Activated CD4-positive, alpha-beta T cell treated with anti-CD3 and anti-CD28 coated beads, Interleukin-2, amount 10 ng/mL, durations not matched to agents 24 days and 14 days (primary cell): ENCODE measurements around the gene NEURL1. TPM values are rescaled to one million over a fixed set of nuclear protein-coding genes. Genes with fewer than 3 reads are reported as not detected.

Source experiments
- DNase-seq: peaks from one replicate; pipeline ENCODE4 v3.0.0; 2022
- H3K27ac Mint-ChIP-seq: one replicate; pipeline ENCODE4 v1.8.0; 2022; ENCODE audit warnings: mild to moderate bottlenecking, mixed read lengths
- H3K27me3 Mint-ChIP-seq: one replicate; pipeline ENCODE4 v1.8.0; 2022; ENCODE audit warnings: mixed read lengths
- H3K36me3 Mint-ChIP-seq: one replicate; pipeline ENCODE4 v1.8.0; 2022; ENCODE audit warnings: low read depth, mild to moderate bottlenecking, mixed read lengths
- H3K4me1 Mint-ChIP-seq: one replicate; pipeline ENCODE4 v1.8.0; 2021; ENCODE audit warnings: mixed read lengths
- H3K4me3 Mint-ChIP-seq: one replicate; pipeline ENCODE4 v1.8.0; 2022; ENCODE audit warnings: mild to moderate bottlenecking, moderate library complexity, mixed read lengths
- H3K9me3 Mint-ChIP-seq: one replicate; pipeline ENCODE4 v1.8.0; 2021; ENCODE audit warnings: mixed read lengths
- intact Hi-C: fragments of 100-400 bp; cut with micrococcal nuclease; formaldehyde crosslinking; loops from one replicate; pipeline ENCODE4 v1.15.1; 2023
- total RNA-seq: library from RNA; stranded (reverse); gene quantifications from 2 replicates; pipeline ENCODE4 v1.2.3, GENCODE V29; 2022

NEURL1 gene
- total RNA-seq, 1 donor from 2014 or later = 2.8 TPM

- Mint-ChIP-seq H3K4me3 (no peak overlapping the region), H3K9me3 (no peaks in the 10 kb centered on the region), H3K27me3 (peaks cover 13% of the 10 kb centered on the region), H3K36me3 (no peaks in the 10 kb centered on the region), H3K4me1 (peaks cover 2% of the 10 kb centered on the region), H3K27ac (no peak overlapping the region)
- DNase-seq = no peak
- intact Hi-C loops = no loop called here
Measured at GRCh38 chr10:103570844-103571655, 77.5 kb downstream of the NEURL1 start.

DNA sequence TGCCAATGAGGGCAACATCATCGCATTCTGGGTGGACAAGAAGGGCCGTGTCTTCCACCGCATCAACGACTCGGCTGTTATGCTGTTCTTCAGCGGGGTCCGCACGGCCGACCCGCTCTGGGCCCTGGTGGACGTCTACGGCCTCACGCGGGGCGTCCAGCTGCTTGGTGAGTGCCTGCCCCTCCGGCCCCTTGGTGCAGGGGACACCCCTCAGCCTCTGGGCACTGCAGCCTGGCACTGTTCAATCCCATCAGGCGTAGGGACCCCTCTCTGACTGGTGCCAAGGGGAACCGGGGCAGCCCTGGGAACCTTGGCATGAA is 78.1 kb downstream of the NEURL1 start:
- peaks cover 8% of the 10 kb centered on the region for H3K27me3 Mint-ChIP-seq
- intact Hi-C loops = no loop called here
- H3K9me3 Mint-ChIP-seq = no peaks in the 10 kb centered on the region
- no peak overlapping the region for H3K4me3 Mint-ChIP-seq
- no peaks in the 10 kb centered on the region for H3K36me3 Mint-ChIP-seq
- no peak overlapping the region for H3K27ac Mint-ChIP-seq
- no peak for DNase-seq
- H3K4me1 Mint-ChIP-seq = peaks cover 2% of the 10 kb centered on the region

DNA sequence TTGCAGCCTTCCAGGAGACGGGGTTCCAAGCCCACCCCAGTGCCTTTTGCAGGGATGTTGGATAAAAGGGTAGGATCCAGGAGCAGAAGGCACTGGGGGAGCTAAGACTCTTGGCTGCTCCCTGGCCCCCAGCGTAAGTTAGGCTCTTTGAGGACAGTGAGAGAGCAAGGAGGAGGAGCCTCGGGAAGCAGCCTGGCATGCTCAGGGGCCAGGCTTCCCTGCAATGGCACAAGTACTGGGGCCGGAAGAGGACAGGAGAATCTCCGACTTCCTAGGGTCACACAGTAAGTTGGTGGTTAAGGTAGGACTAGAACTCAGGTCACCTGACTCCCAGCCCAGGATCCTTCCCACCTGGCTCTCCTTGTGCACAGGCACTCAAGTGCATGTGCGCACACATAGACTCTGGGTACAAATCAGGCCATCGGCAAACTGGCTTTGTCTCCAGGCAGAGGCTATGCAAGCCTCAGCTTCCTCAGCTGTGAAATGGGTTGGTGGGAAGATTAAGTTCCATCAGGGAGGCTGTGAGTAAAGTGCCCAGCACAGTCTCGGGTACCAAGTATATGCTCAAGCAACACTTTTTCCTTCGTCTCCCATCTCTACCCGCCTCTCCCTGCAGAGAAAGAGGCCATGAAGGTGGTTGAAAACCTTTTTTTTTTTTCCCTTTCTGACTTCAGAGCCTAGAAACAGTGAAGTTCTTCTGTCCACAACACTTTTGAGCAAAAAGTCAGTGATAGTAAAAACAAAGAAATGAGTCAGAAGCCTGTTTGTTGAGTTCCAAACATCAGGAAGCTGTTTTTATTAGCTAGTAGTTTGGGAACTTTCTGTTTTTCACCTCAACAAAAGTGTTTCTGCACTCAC is 79.1 kb downstream of the NEURL1 start:
- intact Hi-C loops = no loop called here
- Mint-ChIP-seq H3K4me3 (no peak overlapping the region), H3K27me3 (peaks cover 8% of the 10 kb centered on the region), H3K4me1 (peaks cover 2% of the 10 kb centered on the region), H3K9me3 (no peaks in the 10 kb centered on the region), H3K36me3 (no peaks in the 10 kb centered on the region), H3K27ac (no peak overlapping the region)
- no peak for DNase-seq

DNA sequence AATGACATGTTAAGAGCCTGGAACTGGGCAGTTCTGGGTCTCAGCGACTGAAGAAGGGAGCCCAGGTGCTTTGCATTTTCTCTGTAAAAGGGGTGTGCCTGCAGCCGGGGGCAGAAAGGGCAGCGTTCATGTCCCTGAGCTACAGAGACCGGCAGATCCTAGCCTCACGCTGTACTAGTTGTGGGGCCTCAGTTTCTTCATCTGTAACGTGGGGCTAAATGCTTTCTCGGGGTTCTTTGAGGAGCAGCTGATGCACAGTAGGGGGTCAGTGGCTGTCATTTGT is 79.6 kb downstream of the NEURL1 start:
- DNase-seq = no peak
- Mint-ChIP-seq H3K4me1 (peaks cover 2% of the 10 kb centered on the region), H3K27me3 (peaks cover 8% of the 10 kb centered on the region), H3K9me3 (no peaks in the 10 kb centered on the region), H3K4me3 (no peak overlapping the region), H3K36me3 (no peaks in the 10 kb centered on the region), H3K27ac (no peak overlapping the region)
- intact Hi-C loops = no loop called here

DNA sequence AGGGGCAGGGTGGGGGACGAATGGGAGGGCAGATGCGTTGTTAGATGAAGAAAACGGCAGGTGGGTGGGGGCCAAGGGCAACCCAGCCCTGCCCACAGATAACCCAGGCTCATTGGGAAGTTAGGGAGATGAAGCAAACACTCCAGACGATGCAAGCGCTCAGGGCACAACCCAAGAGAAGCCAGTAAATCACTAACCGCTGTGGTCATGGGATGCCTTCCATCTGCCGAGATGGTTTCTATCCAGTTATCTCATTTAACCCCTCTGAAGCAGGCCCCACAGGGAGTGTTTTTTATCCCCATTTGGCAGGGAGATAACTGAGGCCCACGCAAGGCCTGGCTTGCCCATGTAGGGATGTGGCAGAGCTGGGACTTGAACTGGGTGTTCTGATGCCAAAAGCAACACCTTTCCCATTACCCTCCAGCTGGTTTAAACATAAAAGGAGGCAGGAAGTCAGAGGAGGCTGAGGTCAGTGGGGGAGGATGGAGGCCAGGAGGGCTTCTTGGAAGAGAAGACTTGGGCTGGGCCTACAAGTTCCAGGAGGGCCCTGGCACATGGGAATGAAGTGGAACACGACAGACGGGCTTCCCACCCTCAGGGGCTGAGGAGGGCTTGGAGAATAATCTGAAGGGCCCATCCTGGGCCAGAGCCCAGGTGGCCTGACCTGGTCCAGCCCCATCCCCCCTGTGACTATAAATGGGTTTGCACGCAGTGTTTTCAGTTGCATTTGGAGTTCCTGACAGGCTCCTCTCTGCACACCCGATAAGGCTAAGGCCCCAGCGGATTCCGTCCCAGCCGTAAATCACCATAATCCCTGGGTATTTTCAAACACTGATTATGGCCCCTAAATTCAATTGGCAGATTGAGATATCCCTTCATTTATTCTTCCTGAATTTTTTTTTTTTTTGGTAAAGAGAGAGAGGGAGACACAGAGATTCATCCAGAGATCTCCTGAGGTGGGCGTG is 80.9 kb downstream of the NEURL1 start:
- Mint-ChIP-seq H3K4me3 (no peak overlapping the region), H3K9me3 (no peaks in the 10 kb centered on the region), H3K36me3 (no peaks in the 10 kb centered on the region), H3K4me1 (peaks cover 2% of the 10 kb centered on the region), H3K27ac (no peak overlapping the region), H3K27me3 (peaks cover 6% of the 10 kb centered on the region)
- intact Hi-C loops = no loop called here
- DNase-seq = no peak

GRCh38 chr10:103575416-103576075 is 82.0 kb downstream of the NEURL1 start:
- intact Hi-C loops = no loop called here
- no peak for DNase-seq
- Mint-ChIP-seq H3K27ac (no peak overlapping the region), H3K4me3 (no peak overlapping the region), H3K27me3 (peaks cover 6% of the 10 kb centered on the region), H3K36me3 (no peaks in the 10 kb centered on the region), H3K9me3 (no peaks in the 10 kb centered on the region), H3K4me1 (peaks cover 2% of the 10 kb centered on the region)

DNA sequence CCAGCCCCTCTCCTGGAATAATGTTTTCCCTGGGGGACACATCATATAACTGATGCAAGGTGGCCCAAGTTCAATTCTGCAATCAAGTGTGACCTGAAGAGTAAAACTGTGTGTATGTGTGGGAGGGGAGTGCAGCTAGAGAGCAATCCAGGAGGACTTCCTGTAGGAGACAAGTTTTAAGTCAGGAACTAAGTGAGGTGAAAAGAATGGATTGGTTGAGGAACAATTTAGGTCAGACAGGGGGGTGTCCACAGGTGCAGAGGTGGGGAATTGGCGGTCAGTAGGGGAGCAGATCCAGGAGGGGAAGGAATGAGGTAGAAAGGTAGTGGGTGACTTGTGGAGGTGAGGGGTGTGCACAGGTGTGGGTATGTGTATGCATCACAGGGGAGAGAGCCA is 82.6 kb downstream of the NEURL1 start:
- H3K36me3 Mint-ChIP-seq = no peaks in the 10 kb centered on the region

GRCh38 chr10:103576862-103577261 is 83.4 kb downstream of the NEURL1 start:
- H3K36me3 Mint-ChIP-seq = no peaks in the 10 kb centered on the region
- H3K4me1 Mint-ChIP-seq = peaks cover 2% of the 10 kb centered on the region
- no peak overlapping the region for H3K4me3 Mint-ChIP-seq
- no peaks in the 10 kb centered on the region for H3K9me3 Mint-ChIP-seq
- intact Hi-C loops = no loop called here
- no peak for DNase-seq
- no peak overlapping the region for H3K27ac Mint-ChIP-seq
- H3K27me3 Mint-ChIP-seq = peaks cover 10% of the 10 kb centered on the region

More for the DNA sequence above, 82.6 kb downstream of the NEURL1 start:
- peaks cover 2% of the 10 kb centered on the region for H3K4me1 Mint-ChIP-seq
- intact Hi-C loops = no loop called here
- DNase-seq = no peak
- peaks cover 8% of the 10 kb centered on the region for H3K27me3 Mint-ChIP-seq
- no peaks in the 10 kb centered on the region for H3K9me3 Mint-ChIP-seq
- no peak overlapping the region for H3K4me3 Mint-ChIP-seq
- no peak overlapping the region for H3K27ac Mint-ChIP-seq

GRCh38 chr10:103578782-103579382 is 85.4 kb downstream of the NEURL1 start:
- no peak for DNase-seq
- Mint-ChIP-seq H3K4me3 (no peak overlapping the region), H3K36me3 (no peaks in the 10 kb centered on the region), H3K9me3 (no peaks in the 10 kb centered on the region), H3K27ac (no peak overlapping the region), H3K4me1 (peaks cover 4% of the 10 kb centered on the region), H3K27me3 (peaks cover 14% of the 10 kb centered on the region)
- intact Hi-C loops = no loop called here

DNA sequence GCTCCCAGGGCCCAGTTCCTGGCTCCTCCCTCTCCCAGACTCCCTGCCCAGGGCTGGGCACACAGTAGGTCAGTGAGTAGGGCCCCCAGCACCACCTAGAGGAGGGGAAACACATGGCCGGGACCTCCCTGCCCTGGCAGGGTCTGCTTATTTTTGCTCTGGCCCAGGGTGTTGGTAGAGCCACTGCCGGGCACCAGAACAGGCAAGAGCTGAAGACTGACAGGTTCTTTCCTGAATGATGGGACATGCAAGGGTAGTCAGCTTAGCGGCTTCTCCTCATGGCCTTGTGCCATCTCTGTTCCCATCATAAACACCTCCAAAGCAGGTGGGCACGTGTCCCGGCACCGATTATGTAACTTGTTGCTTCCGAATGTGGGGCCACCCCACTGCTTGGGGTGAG is 86.5 kb downstream of the NEURL1 start:
- intact Hi-C loops = loop anchor here (10.0 kb wide), 1 partner anchor 385 kb away; the partner anchor contains the start of gene SLK
- Mint-ChIP-seq H3K36me3 (no peaks in the 10 kb centered on the region), H3K9me3 (no peaks in the 10 kb centered on the region), H3K27ac (no peak overlapping the region), H3K4me3 (no peak overlapping the region), H3K27me3 (peaks cover 11% of the 10 kb centered on the region), H3K4me1 (peaks cover 4% of the 10 kb centered on the region)
- DNase-seq = no peak

DNA sequence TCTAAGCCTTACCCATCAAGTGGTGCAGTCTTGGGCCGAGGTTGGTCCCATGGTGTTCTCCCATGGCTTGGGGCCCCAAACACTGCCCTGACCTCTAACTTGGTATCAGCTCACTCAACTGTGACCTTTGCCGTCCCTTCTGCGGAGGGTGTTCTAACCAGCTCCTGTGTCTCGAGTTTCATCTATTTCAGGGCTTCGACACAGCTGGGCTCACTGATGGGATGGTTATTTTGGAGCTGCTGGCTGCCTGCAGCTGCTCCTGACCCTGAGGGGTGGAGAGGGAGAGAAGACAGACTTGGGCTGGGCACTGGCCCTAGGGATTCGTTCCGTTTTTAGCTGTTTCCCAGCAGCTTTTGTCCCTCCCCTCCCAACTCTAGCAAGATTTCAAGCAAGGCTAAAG is 86.9 kb downstream of the NEURL1 start:
- Mint-ChIP-seq H3K27me3 (peaks cover 9% of the 10 kb centered on the region), H3K9me3 (no peaks in the 10 kb centered on the region), H3K36me3 (no peaks in the 10 kb centered on the region), H3K27ac (no peak overlapping the region), H3K4me3 (no peak overlapping the region), H3K4me1 (peaks cover 4% of the 10 kb centered on the region)
- intact Hi-C loops = loop anchor here (10.0 kb wide), 1 partner anchor 384 kb away; the partner anchor contains the start of gene SLK
- DNase-seq = no peak

DNA sequence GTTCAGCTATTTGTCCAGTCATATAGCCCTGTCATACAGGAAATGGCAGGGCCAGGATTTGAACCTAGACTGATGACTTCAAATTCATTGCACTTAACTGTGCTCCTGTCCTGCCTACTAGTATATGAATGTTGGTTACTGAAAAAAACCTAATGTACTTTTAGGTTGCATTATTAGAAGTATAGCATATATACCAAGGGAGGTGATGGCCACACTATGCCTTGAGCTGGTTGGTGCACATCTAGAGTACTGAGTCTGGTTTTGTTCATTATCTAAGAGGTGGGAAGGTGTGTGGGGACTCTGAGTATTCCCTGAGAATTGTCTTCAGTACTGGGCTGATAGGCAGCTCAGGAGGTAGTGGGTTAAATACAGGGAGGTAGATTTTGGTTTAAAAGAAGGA is 88.0 kb downstream of the NEURL1 start:
- DNase-seq = no peak
- Mint-ChIP-seq H3K4me3 (no peak overlapping the region), H3K9me3 (no peaks in the 10 kb centered on the region), H3K4me1 (peaks cover 4% of the 10 kb centered on the region), H3K36me3 (no peaks in the 10 kb centered on the region), H3K27ac (no peak overlapping the region), H3K27me3 (peaks cover 9% of the 10 kb centered on the region)
- intact Hi-C loops = loop anchor here (10.0 kb wide), 1 partner anchor 383 kb away; the partner anchor contains the start of gene SLK
